Fibroblast of lung (primary cell): ENCODE results near the gene IMPACT. TPM values are rescaled to one million over a fixed set of nuclear protein-coding genes. Genes with fewer than 3 reads are reported as not detected.

Source experiments
- DNase-seq, 2 donors: peaks; one replicate each; pipeline versions ENCODE4 v3.0.0 to v3.0.0-alpha.2; 2010; ENCODE audit warnings: low read depth in 2 of 2
- H2AFZ ChIP-seq: 2 replicates; pipeline ENCODE4 v1.5.1; 2012; ENCODE audit warnings: low read length, control low read depth, inconsistent platforms
- H3K27ac ChIP-seq: 2 replicates; pipeline ENCODE4 v1.5.1; 2011; ENCODE audit warnings: low read length, control low read depth; ENCODE audit not compliant: insufficient read depth
- H3K27me3 ChIP-seq: 2 replicates; pipeline ENCODE4 v1.5.1; 2011; ENCODE audit warnings: mild to moderate bottlenecking, low read length; ENCODE audit not compliant: control insufficient read depth, insufficient read depth
- H3K36me3 ChIP-seq: 2 replicates; pipeline ENCODE4 v1.5.1; 2011; ENCODE audit warnings: low read length; ENCODE audit not compliant: control insufficient read depth, insufficient read depth
- H3K4me1 ChIP-seq: 2 replicates; pipeline ENCODE4 v1.5.1; 2011; ENCODE audit warnings: low read length; ENCODE audit not compliant: control insufficient read depth, insufficient read depth; ENCODE audit errors: extremely low read depth
- H3K4me2 ChIP-seq: 2 replicates; pipeline ENCODE4 v1.5.1; 2011; ENCODE audit warnings: low read length, control low read depth; ENCODE audit not compliant: insufficient read depth; ENCODE audit errors: extremely low read depth
- H3K4me3 ChIP-seq, 4 experiments: fragments of 200-600 bp in 1 of 4; sonication (generic) in 1 of 4; replicated peaks in 1 of 4; 2 replicates each; pipeline ENCODE4 v1.5.1; 2011 to 2016; ENCODE audit warnings: low read length in 4 of 4, low read depth in 3 of 4, mild to moderate bottlenecking in 3 of 4, control low read depth in 2 of 4, inconsistent platforms in 1 of 4, mixed read lengths in 1 of 4; ENCODE audit not compliant: insufficient read depth in 1 of 4; ENCODE audit errors: control extremely low read depth in 1 of 4
- H3K79me2 ChIP-seq: 2 replicates; pipeline ENCODE4 v1.5.1; 2012; ENCODE audit warnings: mild to moderate bottlenecking, low read length, inconsistent platforms; ENCODE audit not compliant: control insufficient read depth, insufficient read depth
- H3K9ac ChIP-seq: 2 replicates; pipeline ENCODE4 v1.5.1; 2011; ENCODE audit warnings: mild to moderate bottlenecking, low read length, control low read depth; ENCODE audit not compliant: insufficient read depth
- H3K9me3 ChIP-seq: 2 replicates; pipeline ENCODE4 v1.5.1; 2012; ENCODE audit warnings: low read depth, low read length; ENCODE audit not compliant: control insufficient read depth, insufficient read depth
- H4K20me1 ChIP-seq: 2 replicates; pipeline ENCODE4 v1.5.1; 2011; ENCODE audit warnings: low read length; ENCODE audit not compliant: control insufficient read depth, insufficient read depth; ENCODE audit errors: extremely low read depth
- CTCF ChIP-seq, 2 donors: IDR thresholded peaks in 1 of 2; conservative IDR thresholded peaks in 1 of 2; 1 replicate in 1 of 2; 2 replicates in 1 of 2; pipeline ENCODE4 v1.5.1; 2011 to 2012; ENCODE audit warnings: low read length in 2 of 2, control low read depth in 1 of 2, inconsistent platforms in 1 of 2, low read depth in 1 of 2, mild to moderate bottlenecking in 1 of 2
- EZH2 ChIP-seq: IDR thresholded peaks from 2 replicates; pipeline ENCODE4 v1.5.1; 2012; ENCODE audit warnings: low read length, control low read depth, mild to moderate bottlenecking; ENCODE audit errors: missing control alignments
- polyA minus RNA-seq: library from RNA; depleted of rRNA, polyadenylated mRNA; stranded (reverse); fragments of >200 nt; gene quantifications from 2 replicates; pipeline ENCODE4 v1.2.3, GENCODE V29; 2011; ENCODE audit warnings: low replicate concordance
- polyA plus RNA-seq, 2 donors: library from polyadenylated mRNA; depleted of rRNA in 1 of 2; stranded (reverse) in 1 of 2; unstranded in 1 of 2; fragments of >200 nt; gene quantifications; 2 replicates each; pipeline ENCODE4 v1.2.1, GENCODE V29; 2011 to 2012; ENCODE audit warnings: missing spikeins in 1 of 2
- total RNA-seq: library from RNA; depleted of rRNA; stranded (reverse); fragments of >200 nt; gene quantifications from 2 replicates; pipeline ENCODE4 v1.2.1, GENCODE V29; 2014

The IMPACT gene, protein sequence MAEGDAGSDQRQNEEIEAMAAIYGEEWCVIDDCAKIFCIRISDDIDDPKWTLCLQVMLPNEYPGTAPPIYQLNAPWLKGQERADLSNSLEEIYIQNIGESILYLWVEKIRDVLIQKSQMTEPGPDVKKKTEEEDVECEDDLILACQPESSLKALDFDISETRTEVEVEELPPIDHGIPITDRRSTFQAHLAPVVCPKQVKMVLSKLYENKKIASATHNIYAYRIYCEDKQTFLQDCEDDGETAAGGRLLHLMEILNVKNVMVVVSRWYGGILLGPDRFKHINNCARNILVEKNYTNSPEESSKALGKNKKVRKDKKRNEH
- 29.5 and 35.7 TPM in 2 replicates for total RNA-seq
- 23.2 and 42.8 TPM in 2 replicates for polyA plus RNA-seq
- 22.3 and 35.8 TPM in 2 replicates for polyA plus RNA-seq (2012)
- polyA minus RNA-seq: 0.52 and 1.4 TPM in 2 replicates

- peak within 1 kb of the TSS; percentile 89 for H3K9ac ChIP-seq
- H2AFZ ChIP-seq: peak within 1 kb of the TSS; percentile 90
- H3K27ac ChIP-seq: peak within 1 kb of the TSS; percentile 87
- peak; percentile 77 to 80 for DNase-seq
- no peaks in the 10 kb centered on the region for H3K4me1 ChIP-seq
- peaks cover 2% of the 10 kb centered on the region for H3K79me2 ChIP-seq
- H3K4me3 ChIP-seq: peak within 1 kb of the TSS; percentile 72 to 89 (median 76)
- no peak for TF ChIP-seq EZH2
- H4K20me1 ChIP-seq: no peaks in the 10 kb centered on the region
- no peaks in the 10 kb centered on the region for H3K9me3 ChIP-seq
- H3K36me3 ChIP-seq: peaks cover 1% of the 10 kb centered on the region
- H3K27me3 ChIP-seq: no peaks in the 10 kb centered on the region
- H3K4me2 ChIP-seq: peak within 1 kb of the TSS; percentile 83
These were observed at the start of gene IMPACT for GRCh38 chr18:24426398-24427294. IMPACT (plus strand) TSS chr18:24426670; CDS start chr18:24426757, 87 bp downstream.

DNA sequence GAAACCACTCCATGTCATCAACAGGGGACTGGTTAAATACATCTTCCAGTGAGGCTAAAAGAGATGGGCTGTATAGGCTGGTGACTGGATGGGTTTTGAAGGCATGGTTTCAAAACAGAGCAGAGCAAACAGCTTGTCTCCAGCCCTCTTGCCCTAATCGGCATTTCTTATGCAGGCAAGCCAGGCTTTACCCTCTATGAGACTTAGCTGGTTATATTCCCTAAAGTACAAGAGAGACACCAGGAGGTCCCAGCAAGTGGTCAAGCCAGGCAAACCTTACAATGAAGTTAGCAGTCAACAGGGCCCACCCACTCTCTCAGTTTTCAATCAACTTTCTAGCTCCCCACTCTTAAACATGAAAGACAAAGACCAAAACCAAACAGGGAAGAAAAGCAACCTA, 47.9 kb upstream of the IMPACT start:
- no peaks in the 10 kb centered on the region for H3K79me2 ChIP-seq
- no peak overlapping the region for H3K4me2 ChIP-seq
- H3K27ac ChIP-seq: no peak overlapping the region
- TF ChIP-seq CTCF (conservative IDR thresholded peaks at IDR 0.05 in 1 of 2, IDR thresholded peaks at IDR 0.05 in 1 of 2; ENCODE audit: low read depth in 1 of 2, low read length in 2 of 2): no peak
- TF ChIP-seq EZH2: no peak
- no peak for DNase-seq
- H3K4me3 ChIP-seq: no peak overlapping the region
- H3K27me3 ChIP-seq: no peaks in the 10 kb centered on the region
- no peaks in the 10 kb centered on the region for H3K4me1 ChIP-seq
- no peaks in the 10 kb centered on the region for H3K36me3 ChIP-seq
- no peaks in the 10 kb centered on the region for H3K9me3 ChIP-seq
- H4K20me1 ChIP-seq: no peaks in the 10 kb centered on the region
- H3K9ac ChIP-seq: no peak overlapping the region
- H2AFZ ChIP-seq: no peak overlapping the region

- no peak overlapping the region for H3K4me2 ChIP-seq
- no peak for TF ChIP-seq EZH2
- TF ChIP-seq CTCF (conservative IDR thresholded peaks at IDR 0.05 in 1 of 2, IDR thresholded peaks at IDR 0.05 in 1 of 2; ENCODE audit: low read depth in 1 of 2, low read length in 2 of 2): no peak
- no peaks in the 10 kb centered on the region for H3K4me1 ChIP-seq
- no peak overlapping the region for H3K27ac ChIP-seq
- DNase-seq: no peak
- no peaks in the 10 kb centered on the region for H3K36me3 ChIP-seq
- no peak overlapping the region for H3K9ac ChIP-seq
- no peaks in the 10 kb centered on the region for H4K20me1 ChIP-seq
- no peaks in the 10 kb centered on the region for H3K79me2 ChIP-seq
- no peak overlapping the region for H3K4me3 ChIP-seq
- H3K27me3 ChIP-seq: no peaks in the 10 kb centered on the region
- no peak overlapping the region for H2AFZ ChIP-seq
- H3K9me3 ChIP-seq: no peaks in the 10 kb centered on the region
These were observed 46.2 kb upstream of the IMPACT start for GRCh38 chr18:24380163-24380747.
